ENCODE data around the gene USHBP1. TPM values are rescaled to one million over a fixed set of nuclear protein-coding genes. Genes with fewer than 3 reads are reported as not detected.

USHBP1 gene
- total and polyA plus RNA-seq, 10 of the 15 experiments (the other 5 are each of a cell fraction or from before 2014, with no cell fraction given) = 0.05 to 0.96 (median 0.22) TPM; not detected in 2

- TF ChIP-seq CEBPZ (IDR thresholded peaks at IDR 0.05; ENCODE audit: low read depth, low read length) = no peak
- peak; percentile 63; the same call in 1 of the 2 replicates for TF ChIP-seq GATAD2B (conservative IDR thresholded peaks at IDR 0.05; ENCODE audit: low read depth)
- TF ChIP-seq MYB (IDR thresholded peaks at IDR 0.05; ENCODE audit: borderline replicate concordance, low read depth, low read length) = no peak
- TF ChIP-seq REST (IDR thresholded peaks at IDR 0.05; ENCODE audit: low read depth, low read length) = no peak
- TF ChIP-seq MLLT1 (IDR thresholded peaks at IDR 0.05) = no peak
- TF ChIP-seq NR2C2 (IDR thresholded peaks at IDR 0.05; ENCODE audit: borderline replicate concordance, control insufficient read depth, insufficient read length, low read depth) = no peak
- peak; percentile 77 for TF ChIP-seq DPF2 (IDR thresholded peaks at IDR 0.05)
- no peak for TF ChIP-seq POLR2AphosphoS2 (IDR thresholded peaks at IDR 0.05; ENCODE audit: low read depth, low read length)
- TF ChIP-seq NR2F1 (conservative IDR thresholded peaks at IDR 0.05) = peak; percentile 44
- no peak for TF ChIP-seq PAX5 (IDR thresholded peaks at IDR 0.05; ENCODE audit: borderline replicate concordance, low read depth, low read length)
- no peak for TF ChIP-seq PBX3 (IDR thresholded peaks at IDR 0.05; ENCODE audit: insufficient replicate concordance, low read depth, low read length)
- no peak for TF ChIP-seq ZBED1 (IDR thresholded peaks at IDR 0.05; ENCODE audit: borderline replicate concordance)
- TF ChIP-seq CHD2 (IDR thresholded peaks at IDR 0.05; ENCODE audit: borderline replicate concordance, low read depth, low read length) = no peak
- no peak for TF ChIP-seq IRF5 (IDR thresholded peaks at IDR 0.05; ENCODE audit: borderline replicate concordance)
- TF ChIP-seq CEBPB (IDR thresholded peaks at IDR 0.05; ENCODE audit: borderline replicate concordance in 1 of 2, low read depth in 2 of 2, low read length in 2 of 2) = no peak
- no peak for TF ChIP-seq POU2F2 (IDR thresholded peaks at IDR 0.05; ENCODE audit: borderline replicate concordance, low read depth, low read length)
- no peak for TF ChIP-seq RFX5 (IDR thresholded peaks at IDR 0.05; ENCODE audit: low read depth, low read length)
- no peak for TF ChIP-seq KAT2A (conservative IDR thresholded peaks at IDR 0.05; ENCODE audit: control insufficient read depth, low read depth, low read length)
Observed at GRCh38 chr19:17244618-17245534, 19.7 kb downstream of the USHBP1 start (continued).

Measured in GM12878 (cell line).